PFSK-1 (cell line): ENCODE results near the gene CSNK1G1.

ENCODE experiments used
- POLR2AphosphoS5 ChIP-seq: IDR thresholded peaks from 2 replicates; pipeline ENCODE4 v1.6.1; 2012; ENCODE audit warnings: low read depth, mild to moderate bottlenecking, control low read depth, low read length, moderate library complexity
- REST ChIP-seq, 2 experiments: IDR thresholded peaks; 2 replicates each; pipeline versions ENCODE4 v1.6.1 to v1.8.0; 2011 to 2012; ENCODE audit warnings: low read depth in 2 of 2, low read length in 2 of 2, control low read depth in 1 of 2, inconsistent platforms in 1 of 2, mild to moderate bottlenecking in 1 of 2, moderate library complexity in 1 of 2; ENCODE audit not compliant: insufficient read depth in 1 of 2
- SIN3A ChIP-seq: IDR thresholded peaks from 2 replicates; pipeline ENCODE4 v1.6.1; 2012; ENCODE audit warnings: mild to moderate bottlenecking, low read length, moderate library complexity, borderline replicate concordance; ENCODE audit not compliant: insufficient read depth
- TAF1 ChIP-seq: IDR thresholded peaks from 2 replicates; pipeline ENCODE4 v1.6.1; 2012; ENCODE audit warnings: low read length, control low read depth, borderline replicate concordance; ENCODE audit not compliant: insufficient read depth

DNA sequence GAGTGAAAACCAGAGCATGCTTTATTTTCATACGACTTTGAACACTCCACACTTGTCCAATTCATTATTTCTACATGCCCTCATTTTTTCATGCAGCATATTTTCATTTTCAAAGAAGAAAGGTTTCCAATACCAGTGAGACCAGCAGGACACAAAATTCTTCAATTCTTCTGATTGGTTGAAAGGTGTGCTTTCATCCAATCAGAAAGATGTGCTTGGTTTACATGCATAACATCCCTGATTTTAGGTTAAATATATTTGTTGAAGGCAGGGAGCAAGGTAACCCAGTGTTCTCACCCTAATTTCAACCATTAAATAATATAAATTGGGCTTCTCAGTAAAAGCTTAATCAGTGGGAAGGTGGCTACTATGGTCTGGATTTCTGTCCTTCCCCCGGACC, 145.6 kb downstream of the CSNK1G1 start:
- TF ChIP-seq POLR2AphosphoS5 = no peak
- no peak for TF ChIP-seq TAF1
- TF ChIP-seq REST (IDR thresholded peaks at IDR 0.05; ENCODE audit: insufficient read depth in 1 of 2, low read depth in 2 of 2, low read length in 2 of 2) = no peak
- no peak for TF ChIP-seq SIN3A
